ENCODE data around the gene ZNF584.

ZNF584 gene

GRCh38 chr19:58395979-58396627 lies 12.3 kb upstream of the ZNF584 start (continued):
- no peak for TF ChIP-seq ZSCAN4 (tag by site-specific recombination; IDR thresholded peaks at IDR 0.05)
- TF ChIP-seq ZNF600 (tag by site-specific recombination; IDR thresholded peaks at IDR 0.05), result peak; percentile 47; the same call in 1 of the 2 replicates
- TF ChIP-seq ZBTB48 (tag by site-specific recombination; IDR thresholded peaks at IDR 0.05), result peak; percentile 98
- TF ChIP-seq ZNF423 (tag by site-specific recombination; IDR thresholded peaks at IDR 0.05), result no peak
- no peak for TF ChIP-seq ZBTB26 (tag by site-specific recombination; optimal IDR thresholded peaks at IDR 0.05)
- TF ChIP-seq ZNF488 (tag by site-specific recombination; IDR thresholded peaks at IDR 0.05), result no peak
- TF ChIP-seq ZBTB10 (tag by site-specific recombination; IDR thresholded peaks at IDR 0.05), result peak; percentile 25; the same call in 1 of the 2 replicates
- peak; percentile 5; the same call in 1 of the 2 replicates for TF ChIP-seq IKZF3 (tag by site-specific recombination; IDR thresholded peaks at IDR 0.05)
- TF ChIP-seq GLIS2 (tag by site-specific recombination; IDR thresholded peaks at IDR 0.05), result no peak
- peak; percentile 62; the same call in 1 of the 2 replicates for TF ChIP-seq ZNF513 (tag by site-specific recombination; IDR thresholded peaks at IDR 0.05)
- TF ChIP-seq BCL11B (tag by site-specific recombination; IDR thresholded peaks at IDR 0.05; ENCODE audit: low read depth), result 0 out of 2 replicates have a peak, but pooled peaks have one; percentile 49
- TF ChIP-seq ZNF138 (tag by site-specific recombination; IDR thresholded peaks at IDR 0.05; ENCODE audit: borderline replicate concordance), result no peak
- no peak for TF ChIP-seq ZIC2 (tag by site-specific recombination; IDR thresholded peaks at IDR 0.05)
- TF ChIP-seq ZNF426 (tag by site-specific recombination; IDR thresholded peaks at IDR 0.05), result no peak
- TF ChIP-seq ZNF521 (tag by site-specific recombination; IDR thresholded peaks at IDR 0.05), result no peak
- TF ChIP-seq ZNF311 (tag by site-specific recombination; IDR thresholded peaks at IDR 0.05; ENCODE audit: borderline replicate concordance), result no peak
- TF ChIP-seq REST (tag by site-specific recombination; IDR thresholded peaks at IDR 0.05), result no peak
- no peak for TF ChIP-seq ZNF747 (tag by site-specific recombination; IDR thresholded peaks at IDR 0.05)
- TF ChIP-seq ZNF362 (tag by site-specific recombination; IDR thresholded peaks at IDR 0.05), result no peak
- TF ChIP-seq ZNF660 (tag by site-specific recombination; IDR thresholded peaks at IDR 0.05), result no peak
- TF ChIP-seq ZNF16 (tag by site-specific recombination; IDR thresholded peaks at IDR 0.05; ENCODE audit: low read depth), result no peak
